CD4-positive, alpha-beta T cell (primary cell): ENCODE data around the gene WIPF1. TPM values are rescaled to one million over a fixed set of nuclear protein-coding genes. Genes with fewer than 3 reads are reported as not detected.

Source experiments
- ATAC-seq: fragments of 200-7000 bp; cut with Tn5 transposase; one replicate; pipeline ENCODE4 v1.10.0; 2022; ENCODE audit warnings: mild to moderate bottlenecking; ENCODE audit not compliant: poor library complexity
- CTCF ChIA-PET: fragments of 350-600 bp; sonication (Branson Sonifier 250); formaldehyde crosslinking; loops from one replicate; lab custom pipeline; 2021; ENCODE audit warnings: antibody characterized with exemption, inconsistent platforms; lab: Charles Lee
- POLR2A ChIA-PET: fragments of 350-600 bp; sonication (Branson Sonifier 250); formaldehyde crosslinking; loops from one replicate; lab custom pipeline; 2021; ENCODE audit warnings: antibody characterized with exemption, inconsistent platforms; lab: Charles Lee
- DNase-seq, 14 experiments: peaks; one replicate each; pipeline ENCODE4 v3.0.0-alpha.2; 2013 to 2020; ENCODE audit warnings: mixed read lengths in 2 of 14
- H3K27ac ChIP-seq, 2 donors: one replicate each; pipeline versions ENCODE4 v1.5.1 to v1.7.0; 2013; ENCODE audit warnings: low read length in 2 of 2, low read depth in 1 of 2, mild to moderate bottlenecking in 1 of 2
- H3K27me3 ChIP-seq, 2 experiments: 1 replicate in 1 of 2; 2 replicates in 1 of 2; pipeline versions ENCODE4 v1.6.1 to v1.7.0; 2013; ENCODE audit warnings: low read length in 2 of 2, control low read depth in 1 of 2, mild to moderate bottlenecking in 1 of 2, moderate library complexity in 1 of 2; ENCODE audit not compliant: insufficient read depth in 2 of 2, control insufficient read depth in 1 of 2
- H3K36me3 ChIP-seq: one replicate; pipeline ENCODE4 v1.6.1; 2013; ENCODE audit warnings: low read length, control low read depth; ENCODE audit not compliant: insufficient read depth
- H3K4me1 ChIP-seq: one replicate; pipeline ENCODE4 v1.6.1; 2013; ENCODE audit warnings: low read length, control low read depth; ENCODE audit not compliant: insufficient read depth
- H3K4me3 ChIP-seq: one replicate; pipeline ENCODE4 v1.5.1; 2013; ENCODE audit warnings: mild to moderate bottlenecking, low read length, moderate library complexity
- H3K9me3 ChIP-seq, 2 experiments: 1 replicate in 1 of 2; 2 replicates in 1 of 2; pipeline versions ENCODE4 v1.6.1 to v1.7.0; 2013; ENCODE audit warnings: low read length in 2 of 2, mild to moderate bottlenecking in 2 of 2, control low read depth in 1 of 2, moderate library complexity in 1 of 2; ENCODE audit not compliant: control insufficient read depth in 1 of 2, insufficient read depth in 1 of 2
- H3K27ac Mint-ChIP-seq: one replicate; pipeline ENCODE4 v1.8.0; 2020; ENCODE audit warnings: mixed read lengths
- H3K27me3 Mint-ChIP-seq: one replicate; pipeline ENCODE4 v1.8.0; 2021; ENCODE audit warnings: mixed read lengths
- H3K36me3 Mint-ChIP-seq: one replicate; pipeline ENCODE4 v1.8.0; 2021; ENCODE audit warnings: low read depth, mixed read lengths
- H3K4me1 Mint-ChIP-seq: one replicate; pipeline ENCODE4 v1.8.0; 2021; ENCODE audit warnings: low read depth, mixed read lengths
- H3K4me3 Mint-ChIP-seq: one replicate; pipeline ENCODE4 v1.8.0; 2020; ENCODE audit warnings: mild to moderate bottlenecking, mixed read lengths
- H3K9me3 Mint-ChIP-seq: one replicate; pipeline ENCODE4 v1.8.0; 2020; ENCODE audit warnings: mixed read lengths
- intact Hi-C, 2 experiments: fragments of 100-400 bp; cut with DNase I in 1 of 2; cut with micrococcal nuclease in 1 of 2; formaldehyde crosslinking; loops; one replicate each; pipeline versions ENCODE4 v1.15.1 to v1.9.0; 2023 to 2025; cut with DNase I, micrococcal nuclease
- total RNA-seq, 174 experiments: library from RNA in 2 of 174; stranded (reverse) in 2 of 174; gene quantifications; one replicate each; pipeline ENCODE4 v1.2.3 and lab custom pipeline; 2021 to 2026
- TF ChIP-seq, protein P1 (sequence below): fragments of 200-600 bp; IDR thresholded peaks from one replicate; pipeline ENCODE4 v1.8.0; 2022; ENCODE audit warnings: antibody characterized with exemption, mild to moderate bottlenecking

Gene WIPF1
- total RNA-seq, 2 experiments from 2014 or later: 237 to 264 TPM

- H3K9me3 ChIP-seq: no peaks in the 10 kb centered on the region
- no peak for DNase-seq
- no peak overlapping the region for H3K27ac ChIP-seq
- no peaks in the 10 kb centered on the region for H3K9me3 Mint-ChIP-seq
- H3K4me3 ChIP-seq: no peak overlapping the region
- no peaks in the 10 kb centered on the region for H3K36me3 ChIP-seq
- CTCF ChIA-PET: interaction anchor here (1.0 kb wide), 1 partner anchor 11 kb away, joined by 3 read pairs; no protein-coding TSS in a partner anchor
- POLR2A ChIA-PET: interaction anchor here (1.4 kb wide), 1 partner anchor 75 kb away, joined by 3 read pairs; no protein-coding TSS in a partner anchor
- H3K36me3 Mint-ChIP-seq: no peaks in the 10 kb centered on the region
- no peak for ATAC-seq
- intact Hi-C loops: no loop called here
- H3K4me1 ChIP-seq: peaks cover 6% of the 10 kb centered on the region
- H3K27ac Mint-ChIP-seq: no peak overlapping the region
- H3K27me3 Mint-ChIP-seq: peaks cover 7% of the 10 kb centered on the region
- no peaks in the 10 kb centered on the region for H3K4me1 Mint-ChIP-seq
- TF ChIP-seq, protein P1, sequence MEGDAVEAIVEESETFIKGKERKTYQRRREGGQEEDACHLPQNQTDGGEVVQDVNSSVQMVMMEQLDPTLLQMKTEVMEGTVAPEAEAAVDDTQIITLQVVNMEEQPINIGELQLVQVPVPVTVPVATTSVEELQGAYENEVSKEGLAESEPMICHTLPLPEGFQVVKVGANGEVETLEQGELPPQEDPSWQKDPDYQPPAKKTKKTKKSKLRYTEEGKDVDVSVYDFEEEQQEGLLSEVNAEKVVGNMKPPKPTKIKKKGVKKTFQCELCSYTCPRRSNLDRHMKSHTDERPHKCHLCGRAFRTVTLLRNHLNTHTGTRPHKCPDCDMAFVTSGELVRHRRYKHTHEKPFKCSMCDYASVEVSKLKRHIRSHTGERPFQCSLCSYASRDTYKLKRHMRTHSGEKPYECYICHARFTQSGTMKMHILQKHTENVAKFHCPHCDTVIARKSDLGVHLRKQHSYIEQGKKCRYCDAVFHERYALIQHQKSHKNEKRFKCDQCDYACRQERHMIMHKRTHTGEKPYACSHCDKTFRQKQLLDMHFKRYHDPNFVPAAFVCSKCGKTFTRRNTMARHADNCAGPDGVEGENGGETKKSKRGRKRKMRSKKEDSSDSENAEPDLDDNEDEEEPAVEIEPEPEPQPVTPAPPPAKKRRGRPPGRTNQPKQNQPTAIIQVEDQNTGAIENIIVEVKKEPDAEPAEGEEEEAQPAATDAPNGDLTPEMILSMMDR: no peak
- peaks cover 0 to 4% of the 10 kb centered on the region in 2 experiments for H3K27me3 ChIP-seq
- no peak overlapping the region for H3K4me3 Mint-ChIP-seq
Measured at GRCh38 chr2:174535083-174535482, 62.5 kb downstream of the WIPF1 start.

DNA sequence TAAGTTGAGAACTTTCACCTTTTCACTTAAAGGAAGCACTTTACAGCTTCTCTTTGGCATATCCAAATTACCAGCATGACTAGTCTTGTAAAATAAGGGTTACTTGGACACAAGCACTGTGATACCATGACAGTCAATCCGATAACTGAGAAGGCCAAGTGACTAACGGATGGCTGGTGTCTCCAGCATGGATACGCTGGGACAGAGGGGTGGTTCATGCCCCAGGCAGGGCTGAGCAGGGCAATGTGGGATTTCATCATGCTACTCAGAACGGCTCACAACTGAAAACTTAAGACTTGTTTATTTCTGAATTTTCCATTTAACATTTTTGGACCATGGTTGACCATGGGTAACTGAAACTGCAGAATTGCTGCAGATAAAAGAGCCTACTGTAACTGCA is 67.7 kb downstream of the WIPF1 start:
- Mint-ChIP-seq H3K4me3 (no peak overlapping the region), H3K27ac (no peak overlapping the region), H3K36me3 (peaks cover 11% of the 10 kb centered on the region), H3K9me3 (peaks cover 11% of the 10 kb centered on the region), H3K27me3 (no peaks in the 10 kb centered on the region), H3K4me1 (no peaks in the 10 kb centered on the region)
- Histone ChIP-seq H3K27me3 (peaks cover 0 to 4% of the 10 kb centered on the region in 2 experiments), H3K9me3 (no peaks in the 10 kb centered on the region), H3K4me3 (no peak overlapping the region), H3K4me1 (no peaks in the 10 kb centered on the region), H3K27ac (no peak overlapping the region), H3K36me3 (no peaks in the 10 kb centered on the region)
- intact Hi-C loops: no loop called here
- CTCF ChIA-PET: no interaction called here
- no peak for DNase-seq
- TF ChIP-seq, protein P1: no peak
- POLR2A ChIA-PET: no interaction called here
- no peak for ATAC-seq

- no peak for ATAC-seq
- ChIA-PET POLR2A (no interaction called here), CTCF (no interaction called here)
- Histone ChIP-seq H3K36me3 (no peaks in the 10 kb centered on the region), H3K9me3 (no peaks in the 10 kb centered on the region), H3K27me3 (no peaks in the 10 kb centered on the region), H3K4me1 (peaks cover 2% of the 10 kb centered on the region), H3K4me3 (no peak overlapping the region), H3K27ac (no peak overlapping the region)
- no peak overlapping the region for H3K27ac Mint-ChIP-seq
- intact Hi-C loops: no loop called here
- no peak for DNase-seq
- TF ChIP-seq, protein P1: no peak
- H3K4me3 Mint-ChIP-seq: no peak overlapping the region
- peaks cover 11% of the 10 kb centered on the region for H3K36me3 Mint-ChIP-seq
- peaks cover 11% of the 10 kb centered on the region for H3K9me3 Mint-ChIP-seq
- no peaks in the 10 kb centered on the region for H3K27me3 Mint-ChIP-seq
- peaks cover 14% of the 10 kb centered on the region for H3K4me1 Mint-ChIP-seq
Measured at GRCh38 chr2:174527959-174528358, 69.6 kb downstream of the WIPF1 start.
